OCI-LY7 (cell line): ENCODE measurements around the gene SMG6.

Source experiments
- CTCF ChIP-seq: fragments of 200-600 bp; sonication (generic); conservative IDR thresholded peaks from 2 replicates; pipeline ENCODE4 v1.5.1; 2014; ENCODE audit warnings: mild to moderate bottlenecking, antibody characterized with exemption, low read length, moderate library complexity, mixed read lengths
- EZH2phosphoT487 ChIP-seq: fragments of 200-600 bp; sonication (generic); IDR thresholded peaks from 2 replicates; pipeline ENCODE4 v1.6.1; 2018; ENCODE audit warnings: low read depth, borderline replicate concordance, mild to moderate bottlenecking, mixed run types, antibody characterized with exemption, low read length, moderate library complexity, mixed read lengths

DNA sequence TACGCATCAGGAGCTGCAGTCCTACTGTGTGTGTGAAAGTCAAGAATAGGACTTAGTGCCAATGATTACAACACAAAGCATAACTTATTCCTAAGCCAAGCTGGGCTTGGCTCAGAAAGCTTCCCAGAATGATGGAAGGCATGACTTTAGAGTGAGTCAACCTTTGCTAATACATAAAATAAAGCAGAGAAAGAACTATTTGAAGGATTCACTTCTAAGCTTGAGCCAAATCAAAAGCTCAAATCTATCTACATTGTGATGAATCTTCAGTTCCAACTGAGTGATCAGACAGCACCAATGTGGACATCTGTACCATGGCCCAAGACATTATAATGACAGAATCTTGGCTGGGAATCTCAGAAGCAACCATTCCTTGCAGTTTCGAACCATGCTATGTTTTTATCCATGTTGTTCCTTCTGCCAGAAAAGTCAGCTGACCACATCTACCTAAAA lies 41.4 kb downstream of the SMG6 start:
- TF ChIP-seq EZH2phosphoT487 = no peak
- no peak for TF ChIP-seq CTCF
